ENCODE results near the gene TRPM8. TPM values are rescaled to one million over a fixed set of nuclear protein-coding genes. Genes with fewer than 3 reads are reported as not detected.
A peak's percentile ranks its signal among the peaks of the same experiment; 100 is the strongest.

Gene TRPM8
- total RNA-seq, 2 experiments from 2014 or later, result not detected

GRCh38 chr2:234029150-234029733 lies 112.1 kb downstream of the TRPM8 start:
- DNase-seq (no peak), ATAC-seq (no peak)
- Mint-ChIP-seq H3K4me1 (peaks cover 62% of the 10 kb centered on the region), H3K27ac (no peak overlapping the region), H3K9me3 (ENCODE audit: low read depth) (peaks cover 11% of the 10 kb centered on the region), H3K36me3 (peaks cover 29% of the 10 kb centered on the region), H3K27me3 (peaks cover 6% of the 10 kb centered on the region), H3K4me3 (no peak overlapping the region)
- CTCF ChIA-PET, result interaction anchor here (1.0 kb wide), 1 partner anchor 106 kb away, joined by 3 read pairs; no protein-coding TSS in a partner anchor

- no peak for ATAC-seq
- DNase-seq, result no peak
- H3K4me3 Mint-ChIP-seq, result no peak overlapping the region
- H3K4me1 Mint-ChIP-seq, result peaks cover 51% of the 10 kb centered on the region
- CTCF ChIA-PET, result no interaction called here
- H3K27me3 Mint-ChIP-seq, result peaks cover 6% of the 10 kb centered on the region
- H3K36me3 Mint-ChIP-seq, result peaks cover 32% of the 10 kb centered on the region
- H3K9me3 Mint-ChIP-seq (ENCODE audit: low read depth), result peaks cover 14% of the 10 kb centered on the region
- H3K27ac Mint-ChIP-seq, result peak overlapping the region; percentile 44
Observed at GRCh38 chr2:234031207-234031606, 114.0 kb downstream of the TRPM8 start.

- CTCF ChIA-PET, result interaction anchor here (0.8 to 1.6 kb wide), 5 partner anchors 9 to 257 kb away, joined by 3 to 6 read pairs (median 3); no protein-coding TSS in a partner anchor
- peak; percentile 91 for ATAC-seq
Observed at GRCh38 chr2:234032279-234032856, 115.2 kb downstream of the TRPM8 start.

GRCh38 chr2:234033174-234033573 lies 116.0 kb downstream of the TRPM8 start:
- Mint-ChIP-seq H3K4me3 (no peak overlapping the region), H3K27ac (peak overlapping the region; percentile 76), H3K27me3 (peaks cover 16% of the 10 kb centered on the region), H3K9me3 (ENCODE audit: low read depth) (peaks cover 22% of the 10 kb centered on the region), H3K36me3 (peaks cover 37% of the 10 kb centered on the region), H3K4me1 (peaks cover 34% of the 10 kb centered on the region)
- DNase-seq, result no peak
- no peak for ATAC-seq
- CTCF ChIA-PET, result interaction anchor here (0.8 to 1.6 kb wide), 7 partner anchors 8 to 468 kb away, joined by 3 to 6 read pairs (median 3); no protein-coding TSS in a partner anchor

More at GRCh38 chr2:234032279-234032856, 115.2 kb downstream of the TRPM8 start:
- Mint-ChIP-seq H3K4me3 (no peak overlapping the region), H3K27me3 (peaks cover 14% of the 10 kb centered on the region), H3K36me3 (peaks cover 36% of the 10 kb centered on the region), H3K9me3 (ENCODE audit: low read depth) (peaks cover 20% of the 10 kb centered on the region), H3K27ac (peak overlapping the region; percentile 76), H3K4me1 (peaks cover 40% of the 10 kb centered on the region)
- DNase-seq, result peak; percentile 87

- H3K4me1 Mint-ChIP-seq, result peaks cover 31% of the 10 kb centered on the region
- H3K36me3 Mint-ChIP-seq, result peaks cover 37% of the 10 kb centered on the region
- CTCF ChIA-PET, result interaction anchor here (0.9 to 1.2 kb wide), 3 partner anchors 9 to 467 kb away, joined by 3 to 4 read pairs (median 3); no protein-coding TSS in a partner anchor
- no peak for ATAC-seq
- no peak overlapping the region for H3K4me3 Mint-ChIP-seq
- H3K9me3 Mint-ChIP-seq (ENCODE audit: low read depth), result peaks cover 22% of the 10 kb centered on the region
- peaks cover 21% of the 10 kb centered on the region for H3K27me3 Mint-ChIP-seq
- H3K27ac Mint-ChIP-seq, result no peak overlapping the region
- DNase-seq, result no peak
Observed at GRCh38 chr2:234033885-234034284, 116.7 kb downstream of the TRPM8 start.

GRCh38 chr2:234038076-234038802 lies 121.1 kb downstream of the TRPM8 start:
- CTCF ChIA-PET, result no interaction called here
- ATAC-seq, result no peak
- DNase-seq, result no peak
- H3K27ac Mint-ChIP-seq, result no peak overlapping the region
- peaks cover 4% of the 10 kb centered on the region for H3K4me1 Mint-ChIP-seq
- peaks cover 20% of the 10 kb centered on the region for H3K9me3 Mint-ChIP-seq (ENCODE audit: low read depth)
- no peak overlapping the region for H3K4me3 Mint-ChIP-seq
- peaks cover 21% of the 10 kb centered on the region for H3K36me3 Mint-ChIP-seq
- peaks cover 47% of the 10 kb centered on the region for H3K27me3 Mint-ChIP-seq

GRCh38 chr2:234044157-234044556 lies 127.0 kb downstream of the TRPM8 start:
- no peak overlapping the region for H3K4me3 Mint-ChIP-seq
- CTCF ChIA-PET, result no interaction called here
- H3K27ac Mint-ChIP-seq, result no peak overlapping the region
- no peaks in the 10 kb centered on the region for H3K4me1 Mint-ChIP-seq
- peaks cover 36% of the 10 kb centered on the region for H3K27me3 Mint-ChIP-seq
- DNase-seq, result no peak
- H3K9me3 Mint-ChIP-seq (ENCODE audit: low read depth), result peaks cover 2% of the 10 kb centered on the region
- ATAC-seq, result no peak
- no peaks in the 10 kb centered on the region for H3K36me3 Mint-ChIP-seq

- no peaks in the 10 kb centered on the region for H3K36me3 Mint-ChIP-seq
- H3K4me1 Mint-ChIP-seq, result no peaks in the 10 kb centered on the region
- DNase-seq (no peak), ATAC-seq (no peak)
- H3K9me3 Mint-ChIP-seq (ENCODE audit: low read depth), result peaks cover 2% of the 10 kb centered on the region
- no peak overlapping the region for H3K4me3 Mint-ChIP-seq
- no peak overlapping the region for H3K27ac Mint-ChIP-seq
- peaks cover 28% of the 10 kb centered on the region for H3K27me3 Mint-ChIP-seq
- CTCF ChIA-PET, result no interaction called here
Observed at GRCh38 chr2:234046521-234046920, 129.3 kb downstream of the TRPM8 start.

GRCh38 chr2:234047361-234047760 lies 130.2 kb downstream of the TRPM8 start:
- H3K27me3 Mint-ChIP-seq, result peaks cover 31% of the 10 kb centered on the region
- H3K27ac Mint-ChIP-seq, result no peak overlapping the region
- CTCF ChIA-PET, result no interaction called here
- no peak overlapping the region for H3K4me3 Mint-ChIP-seq
- H3K36me3 Mint-ChIP-seq, result no peaks in the 10 kb centered on the region
- H3K4me1 Mint-ChIP-seq, result no peaks in the 10 kb centered on the region
- ATAC-seq (no peak), DNase-seq (no peak)
- H3K9me3 Mint-ChIP-seq (ENCODE audit: low read depth), result peaks cover 2% of the 10 kb centered on the region

- ATAC-seq (no peak), DNase-seq (no peak)
- H3K4me3 Mint-ChIP-seq, result no peak overlapping the region
- peaks cover 31% of the 10 kb centered on the region for H3K27me3 Mint-ChIP-seq
- no peaks in the 10 kb centered on the region for H3K36me3 Mint-ChIP-seq
- no peaks in the 10 kb centered on the region for H3K4me1 Mint-ChIP-seq
- H3K27ac Mint-ChIP-seq, result no peak overlapping the region
- peaks cover 2% of the 10 kb centered on the region for H3K9me3 Mint-ChIP-seq (ENCODE audit: low read depth)
- CTCF ChIA-PET, result no interaction called here
Observed at GRCh38 chr2:234048049-234048448, 130.9 kb downstream of the TRPM8 start.

GRCh38 chr2:234050455-234051135 lies 133.4 kb downstream of the TRPM8 start, which contains the start of gene SPP2:
TSS of gene SPP2 (plus strand) at chr2:234050702. CDS start at chr2:234050787, 85 bp downstream.
- no peaks in the 10 kb centered on the region for H3K36me3 Mint-ChIP-seq
- ATAC-seq (no peak), DNase-seq (no peak)
- H3K4me1 Mint-ChIP-seq, result no peaks in the 10 kb centered on the region
- no peak within 1 kb of the TSS for H3K4me3 Mint-ChIP-seq
- H3K27ac Mint-ChIP-seq, result no peak within 1 kb of the TSS
- H3K9me3 Mint-ChIP-seq (ENCODE audit: low read depth), result peaks cover 2% of the 10 kb centered on the region
- CTCF ChIA-PET, result interaction anchor here (0.7 kb wide), 1 partner anchor 18 kb away, joined by 3 read pairs; no protein-coding TSS in a partner anchor
- H3K27me3 Mint-ChIP-seq, result peaks cover 25% of the 10 kb centered on the region

GRCh38 chr2:234051374-234052070 lies 134.3 kb downstream of the TRPM8 start:
- H3K27ac Mint-ChIP-seq, result no peak overlapping the region
- H3K9me3 Mint-ChIP-seq (ENCODE audit: low read depth), result peaks cover 2% of the 10 kb centered on the region
- CTCF ChIA-PET, result interaction anchor here (0.7 kb wide), 1 partner anchor 17 kb away, joined by 3 read pairs; no protein-coding TSS in a partner anchor

More at GRCh38 chr2:234051374-234052070, 134.3 kb downstream of the TRPM8 start:
- Mint-ChIP-seq H3K36me3 (no peaks in the 10 kb centered on the region), H3K4me3 (no peak overlapping the region), H3K27me3 (peaks cover 31% of the 10 kb centered on the region), H3K4me1 (no peaks in the 10 kb centered on the region)
- no peak for DNase-seq
- no peak for ATAC-seq

Data from activated CD8-positive, alpha-beta memory T cell treated with anti-CD3 and anti-CD28 coated beads, Interleukin-2, amount 10 ng/mL, durations not matched to agents 7 days and 5 days (primary cell).